ENCODE data around the gene CHIA. TPM values are rescaled to one million over a fixed set of nuclear protein-coding genes. Genes with fewer than 3 reads are reported as not detected.

The CHIA gene
- total RNA-seq, 1 experiment from 2014 or later, result not detected

DNA sequence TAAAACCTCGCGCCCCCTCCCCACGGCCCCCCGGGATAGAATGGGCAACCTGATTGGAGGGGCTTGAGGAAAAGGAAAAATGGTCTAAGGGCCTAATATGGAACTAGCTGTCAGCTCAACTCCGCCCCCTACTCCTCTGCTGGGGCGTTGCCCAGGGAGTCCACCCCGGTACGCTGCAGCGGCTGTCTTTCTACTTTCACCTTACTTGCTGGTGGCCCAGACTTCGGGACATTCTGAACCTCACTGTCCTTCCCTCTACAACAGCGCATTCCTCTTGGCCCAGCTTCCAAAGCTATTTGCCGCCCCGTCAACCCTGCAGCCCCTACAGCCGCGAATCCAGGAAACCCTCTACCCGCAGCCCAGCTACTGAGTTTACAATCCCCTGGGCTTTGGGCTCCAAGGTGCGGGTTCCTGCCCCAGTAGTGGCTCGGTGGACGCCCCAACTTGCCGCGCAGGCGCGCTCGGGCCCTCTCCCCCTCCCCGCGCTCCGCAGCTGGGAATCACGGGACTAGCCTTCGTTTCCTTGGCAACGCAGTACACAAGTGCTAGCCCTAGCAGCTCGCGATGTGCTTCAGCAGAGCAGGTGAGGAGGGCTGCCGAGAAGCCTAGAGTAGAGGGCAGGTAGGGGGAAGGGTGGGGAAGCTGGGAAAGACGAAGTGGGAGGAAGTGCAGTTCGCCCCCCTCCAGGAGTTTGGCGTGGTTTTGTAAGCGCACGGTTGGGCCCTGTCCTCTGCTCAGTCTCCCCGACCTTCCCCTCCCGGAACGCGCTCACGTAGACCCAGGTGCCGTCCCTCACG lies 55.6 kb downstream of the CHIA start:
- Mint-ChIP-seq H3K4me3 (ENCODE audit: unreplicated experiment) (peak overlapping the region; percentile 66), H3K9me3 (ENCODE audit: unreplicated experiment) (no peaks in the 10 kb centered on the region), H3K4me1 (ENCODE audit: insufficient read depth, unreplicated experiment) (peaks cover 8% of the 10 kb centered on the region), H3K27ac (ENCODE audit: low read depth, unreplicated experiment) (peak overlapping the region; percentile 62), H3K36me3 (ENCODE audit: insufficient read depth, unreplicated experiment) (no peaks in the 10 kb centered on the region), H3K27me3 (ENCODE audit: insufficient read depth, unreplicated experiment) (no peaks in the 10 kb centered on the region)
- CTCF ChIA-PET, result interaction anchor here (0.6 to 2.9 kb wide), 9 partner anchors 12 to 367 kb away, joined by 3 to 18 read pairs (median 6); no protein-coding TSS in a partner anchor
- POLR2A ChIA-PET, result no interaction called here
- DNase-seq (ENCODE audit: unreplicated experiment), result peak; percentile 56
- intact Hi-C loops (cut with micrococcal nuclease), result no loop called here
- BruUV-seq (replicated peaks), result no TSS peak
- TF ChIP-seq, protein P1, sequence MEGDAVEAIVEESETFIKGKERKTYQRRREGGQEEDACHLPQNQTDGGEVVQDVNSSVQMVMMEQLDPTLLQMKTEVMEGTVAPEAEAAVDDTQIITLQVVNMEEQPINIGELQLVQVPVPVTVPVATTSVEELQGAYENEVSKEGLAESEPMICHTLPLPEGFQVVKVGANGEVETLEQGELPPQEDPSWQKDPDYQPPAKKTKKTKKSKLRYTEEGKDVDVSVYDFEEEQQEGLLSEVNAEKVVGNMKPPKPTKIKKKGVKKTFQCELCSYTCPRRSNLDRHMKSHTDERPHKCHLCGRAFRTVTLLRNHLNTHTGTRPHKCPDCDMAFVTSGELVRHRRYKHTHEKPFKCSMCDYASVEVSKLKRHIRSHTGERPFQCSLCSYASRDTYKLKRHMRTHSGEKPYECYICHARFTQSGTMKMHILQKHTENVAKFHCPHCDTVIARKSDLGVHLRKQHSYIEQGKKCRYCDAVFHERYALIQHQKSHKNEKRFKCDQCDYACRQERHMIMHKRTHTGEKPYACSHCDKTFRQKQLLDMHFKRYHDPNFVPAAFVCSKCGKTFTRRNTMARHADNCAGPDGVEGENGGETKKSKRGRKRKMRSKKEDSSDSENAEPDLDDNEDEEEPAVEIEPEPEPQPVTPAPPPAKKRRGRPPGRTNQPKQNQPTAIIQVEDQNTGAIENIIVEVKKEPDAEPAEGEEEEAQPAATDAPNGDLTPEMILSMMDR (IDR thresholded peaks at IDR 0.05; ENCODE audit: unreplicated experiment), result no peak

GRCh38 chr1:111347026-111347425 lies 56.4 kb downstream of the CHIA start:
- ChIA-PET CTCF (interaction anchor here (0.6 to 2.9 kb wide), 6 partner anchors 13 to 314 kb away, joined by 3 to 18 read pairs (median 4); no protein-coding TSS in a partner anchor), POLR2A (interaction anchor here (0.6 to 0.7 kb wide), 2 partner anchors 17 to 155 kb away, joined by 3 to 4 read pairs; no protein-coding TSS in a partner anchor)
- Mint-ChIP-seq H3K4me3 (ENCODE audit: unreplicated experiment) (peak overlapping the region; percentile 66), H3K27me3 (ENCODE audit: insufficient read depth, unreplicated experiment) (no peaks in the 10 kb centered on the region), H3K4me1 (ENCODE audit: insufficient read depth, unreplicated experiment) (peaks cover 8% of the 10 kb centered on the region), H3K36me3 (ENCODE audit: insufficient read depth, unreplicated experiment) (no peaks in the 10 kb centered on the region), H3K9me3 (ENCODE audit: unreplicated experiment) (no peaks in the 10 kb centered on the region), H3K27ac (ENCODE audit: low read depth, unreplicated experiment) (peak overlapping the region; percentile 62)
- BruUV-seq (replicated peaks), result no TSS peak
- intact Hi-C loops (cut with micrococcal nuclease), result no loop called here
- TF ChIP-seq, protein P1 (IDR thresholded peaks at IDR 0.05; ENCODE audit: unreplicated experiment), result no peak
- DNase-seq (ENCODE audit: unreplicated experiment), result no peak

DNA sequence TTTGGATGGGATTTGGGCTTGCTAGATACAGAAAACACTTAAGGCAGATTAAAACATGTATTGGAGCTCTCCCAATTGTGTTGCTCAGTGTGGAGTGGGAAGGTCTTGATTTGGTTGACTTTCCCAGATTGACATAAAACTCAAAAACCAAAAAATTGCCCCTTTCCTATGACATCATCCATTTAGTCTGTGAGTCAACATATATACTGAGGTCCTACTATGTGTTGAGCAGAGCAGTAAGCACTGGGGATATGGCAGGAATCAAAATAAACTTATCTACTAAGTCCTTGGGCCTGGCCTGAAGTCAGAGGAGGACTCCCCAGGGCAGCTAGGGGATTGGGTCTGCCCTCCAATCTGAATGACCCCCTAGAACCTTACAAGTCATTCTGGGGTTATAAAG lies 61.0 kb downstream of the CHIA start:
- Mint-ChIP-seq H3K4me3 (ENCODE audit: unreplicated experiment) (no peak overlapping the region), H3K9me3 (ENCODE audit: unreplicated experiment) (no peaks in the 10 kb centered on the region), H3K36me3 (ENCODE audit: insufficient read depth, unreplicated experiment) (no peaks in the 10 kb centered on the region), H3K27me3 (ENCODE audit: insufficient read depth, unreplicated experiment) (no peaks in the 10 kb centered on the region), H3K27ac (ENCODE audit: low read depth, unreplicated experiment) (no peak overlapping the region), H3K4me1 (ENCODE audit: insufficient read depth, unreplicated experiment) (peaks cover 7% of the 10 kb centered on the region)
- intact Hi-C loops (cut with micrococcal nuclease), result no loop called here
- ChIA-PET POLR2A (interaction anchor here (0.6 to 1.4 kb wide), 2 partner anchors 12 to 26 kb away, joined by 3 to 5 read pairs; no protein-coding TSS in a partner anchor), CTCF (no interaction called here)
- no TSS peak for BruUV-seq (replicated peaks)
- TF ChIP-seq, protein P1 (IDR thresholded peaks at IDR 0.05; ENCODE audit: unreplicated experiment), result no peak
- DNase-seq (ENCODE audit: unreplicated experiment), result no peak

- TF ChIP-seq, protein P1 (IDR thresholded peaks at IDR 0.05; ENCODE audit: unreplicated experiment), result no peak
- intact Hi-C loops (cut with micrococcal nuclease), result no loop called here
- Mint-ChIP-seq H3K27ac (ENCODE audit: low read depth, unreplicated experiment) (no peak overlapping the region), H3K9me3 (ENCODE audit: unreplicated experiment) (no peaks in the 10 kb centered on the region), H3K4me3 (ENCODE audit: unreplicated experiment) (no peak overlapping the region), H3K27me3 (ENCODE audit: insufficient read depth, unreplicated experiment) (no peaks in the 10 kb centered on the region), H3K4me1 (ENCODE audit: insufficient read depth, unreplicated experiment) (no peaks in the 10 kb centered on the region), H3K36me3 (ENCODE audit: insufficient read depth, unreplicated experiment) (no peaks in the 10 kb centered on the region)
- CTCF ChIA-PET, result no interaction called here
- no peak for DNase-seq (ENCODE audit: unreplicated experiment)
- BruUV-seq (replicated peaks), result no TSS peak
- POLR2A ChIA-PET, result no interaction called here
Observed at GRCh38 chr1:111354584-111354983, 63.9 kb downstream of the CHIA start.
